Activated CD4-positive, alpha-beta memory T cell treated with anti-CD3 and anti-CD28 coated beads for 36 hours (primary cell): ENCODE data around the gene ANAPC4. TPM values are rescaled to one million over a fixed set of nuclear protein-coding genes. Genes with fewer than 3 reads are reported as not detected.
A peak's percentile ranks its signal among the peaks of the same experiment; 100 is the strongest.
"Not testable (repeated sequence)": the region's sequence is repeated elsewhere in the genome, so short reads cannot be mapped to it uniquely, and the experiment has no call there.

Experiments
- CTCF ChIA-PET: fragments of 350-600 bp; sonication (Branson Sonifier 250); formaldehyde crosslinking; loops from one replicate; lab custom pipeline; 2021; ENCODE audit warnings: antibody characterized with exemption, inconsistent platforms; lab: Charles Lee
- POLR2A ChIA-PET: fragments of 350-600 bp; sonication (Branson Sonifier 250); formaldehyde crosslinking; loops from one replicate; lab custom pipeline; 2021; ENCODE audit warnings: antibody characterized with exemption; lab: Charles Lee
- DNase-seq: peaks from one replicate; pipeline ENCODE4 v3.0.0-alpha.2; 2020
- H3K27ac Mint-ChIP-seq: one replicate; pipeline ENCODE4 v1.8.0; 2021; ENCODE audit warnings: mixed read lengths
- H3K27me3 Mint-ChIP-seq: one replicate; pipeline ENCODE4 v1.8.0; 2021; ENCODE audit warnings: mixed read lengths
- H3K36me3 Mint-ChIP-seq: one replicate; pipeline ENCODE4 v1.8.0; 2021; ENCODE audit warnings: mixed read lengths
- H3K4me1 Mint-ChIP-seq: one replicate; pipeline ENCODE4 v1.8.0; 2021; ENCODE audit warnings: low read depth, mixed read lengths
- H3K4me3 Mint-ChIP-seq: one replicate; pipeline ENCODE4 v1.8.0; 2021; ENCODE audit warnings: mild to moderate bottlenecking, mixed read lengths
- H3K9me3 Mint-ChIP-seq: one replicate; pipeline ENCODE4 v1.8.0; 2021; ENCODE audit warnings: mixed read lengths
- intact Hi-C: fragments of 100-400 bp; cut with micrococcal nuclease; formaldehyde crosslinking; loops from one replicate; pipeline ENCODE4 v1.15.1; 2023
- total RNA-seq, 2 experiments: library from RNA; stranded (reverse); gene quantifications; one replicate each; pipeline ENCODE4 v1.2.3, GENCODE V29; 2021

Gene ANAPC4
- 10 to 100 TPM; 26.1 to 31.5 TPM for total RNA-seq

GRCh38 chr4:25376754-25377571, at the start of gene ANAPC4:
ANAPC4 (plus strand) TSS chr4:25377263; CDS start chr4:25377428, 165 bp downstream.
- CTCF ChIA-PET = interaction anchor here (1.4 to 5.3 kb wide), 3 partner anchors 10 to 142 kb away, joined by 3 to 34 read pairs (median 25); partner anchors contain the start of gene ZCCHC4
- POLR2A ChIA-PET = interaction anchor here (1.0 to 2.4 kb wide), 6 partner anchors 10 to 536 kb away, joined by 3 to 12 read pairs (median 4); partner anchors contain the start of genes SEPSECS and ZCCHC4
- Mint-ChIP-seq H3K4me3 (no peak within 1 kb of the TSS), H3K4me1 (peaks cover 6% of the 10 kb centered on the region), H3K27ac (peak within 1 kb of the TSS; percentile 72), H3K36me3 (peaks cover 7% of the 10 kb centered on the region), H3K27me3 (no peaks in the 10 kb centered on the region), H3K9me3 (no peaks in the 10 kb centered on the region)
- intact Hi-C loops = loop anchor here (1.0 to 10.0 kb wide), 7 partner anchors 46 to 902 kb away; partner anchors contain the start of genes DHX15, PI4K2B, SEPSECS and SMIM20
- peak; percentile 98 for DNase-seq

- H3K27ac Mint-ChIP-seq, H3K9me3 Mint-ChIP-seq, CTCF ChIA-PET, H3K4me3 Mint-ChIP-seq, POLR2A ChIA-PET, H3K36me3 Mint-ChIP-seq, DNase-seq, H3K27me3 Mint-ChIP-seq: not testable (repeated sequence)
- intact Hi-C loops = loop anchor here (10.0 kb wide), 1 partner anchor 1256 kb away; the partner anchor contains the start of gene TBC1D19
- peaks cover 14% of the 10 kb centered on the region for H3K4me1 Mint-ChIP-seq
These were observed 48.6 kb upstream of the ANAPC4 start for GRCh38 chr4:25328463-25328862.

GRCh38 chr4:25330335-25330734, 46.7 kb upstream of the ANAPC4 start:
- ChIA-PET POLR2A (interaction anchor here (0.7 to 2.1 kb wide), 3 partner anchors 10 to 169 kb away, joined by 3 to 11 read pairs (median 4); partner anchors contain the start of gene ZCCHC4), CTCF (interaction anchor here (0.7 to 3.1 kb wide), 3 partner anchors 12 to 37 kb away, joined by 3 to 25 read pairs (median 7); partner anchors contain the start of gene ZCCHC4)
- H3K27me3 Mint-ChIP-seq = no peaks in the 10 kb centered on the region
- H3K9me3 Mint-ChIP-seq = no peaks in the 10 kb centered on the region
- H3K27ac Mint-ChIP-seq = no peak overlapping the region
- DNase-seq = no peak
- peaks cover 14% of the 10 kb centered on the region for H3K4me1 Mint-ChIP-seq
- H3K4me3 Mint-ChIP-seq = no peak overlapping the region
- intact Hi-C loops = loop anchor here (2.0 kb wide), 2 partner anchors 18 to 46 kb away; partner anchors contain the start of genes ANAPC4 and ZCCHC4
- H3K36me3 Mint-ChIP-seq = no peaks in the 10 kb centered on the region

- no peak for DNase-seq
- Mint-ChIP-seq H3K4me1 (peaks cover 14% of the 10 kb centered on the region), H3K9me3 (no peaks in the 10 kb centered on the region), H3K36me3 (no peaks in the 10 kb centered on the region), H3K4me3 (peak overlapping the region; percentile 75), H3K27ac (peak overlapping the region; percentile 86), H3K27me3 (no peaks in the 10 kb centered on the region)
- CTCF ChIA-PET = interaction anchor here (0.6 to 3.1 kb wide), 5 partner anchors 13 to 200 kb away, joined by 3 to 25 read pairs (median 4); partner anchors contain the start of gene ZCCHC4
- POLR2A ChIA-PET = interaction anchor here (0.6 to 2.1 kb wide), 4 partner anchors 10 to 171 kb away, joined by 3 to 11 read pairs (median 4); partner anchors contain the start of gene ZCCHC4
- intact Hi-C loops = loop anchor here (1.0 to 2.0 kb wide), 4 partner anchors 10 to 98 kb away; partner anchors contain the start of genes ANAPC4 and ZCCHC4
These were observed 45.9 kb upstream of the ANAPC4 start for GRCh38 chr4:25330905-25331808.

- intact Hi-C loops = no loop called here
- Mint-ChIP-seq H3K4me1 (peaks cover 4% of the 10 kb centered on the region), H3K9me3 (no peaks in the 10 kb centered on the region), H3K4me3 (no peak overlapping the region), H3K27me3 (no peaks in the 10 kb centered on the region), H3K36me3 (peaks cover 12% of the 10 kb centered on the region), H3K27ac (no peak overlapping the region)
- CTCF ChIA-PET = interaction anchor here (0.7 to 2.7 kb wide), 2 partner anchors 31 to 40 kb away, joined by 3 to 7 read pairs; partner anchors contain the start of gene ZCCHC4
- no peak for DNase-seq
- POLR2A ChIA-PET = no interaction called here
These were observed 33.4 kb upstream of the ANAPC4 start for GRCh38 chr4:25343671-25344070.

GRCh38 chr4:25345744-25346143, 31.3 kb upstream of the ANAPC4 start:
- H3K4me1 Mint-ChIP-seq = peaks cover 4% of the 10 kb centered on the region
- no peaks in the 10 kb centered on the region for H3K27me3 Mint-ChIP-seq
- no peak for DNase-seq
- peaks cover 7% of the 10 kb centered on the region for H3K36me3 Mint-ChIP-seq
- intact Hi-C loops = no loop called here
- H3K4me3 Mint-ChIP-seq = no peak overlapping the region
- no peak overlapping the region for H3K27ac Mint-ChIP-seq
- H3K9me3 Mint-ChIP-seq = no peaks in the 10 kb centered on the region
- ChIA-PET CTCF (no interaction called here), POLR2A (no interaction called here)

GRCh38 chr4:25346913-25347312, 30.1 kb upstream of the ANAPC4 start:
- H3K36me3 Mint-ChIP-seq = peaks cover 4% of the 10 kb centered on the region
- H3K9me3 Mint-ChIP-seq = no peaks in the 10 kb centered on the region
- intact Hi-C loops = no loop called here
- H3K4me3 Mint-ChIP-seq = no peak overlapping the region
- ChIA-PET POLR2A (no interaction called here), CTCF (interaction anchor here (0.7 kb wide), 1 partner anchor 34 kb away, joined by 4 read pairs; the partner anchor contains the start of gene ZCCHC4)
- no peaks in the 10 kb centered on the region for H3K27me3 Mint-ChIP-seq
- peak overlapping the region; percentile 23 for H3K27ac Mint-ChIP-seq
- peaks cover 4% of the 10 kb centered on the region for H3K4me1 Mint-ChIP-seq
- no peak for DNase-seq

- no peak for DNase-seq
- no peaks in the 10 kb centered on the region for H3K9me3 Mint-ChIP-seq
- CTCF ChIA-PET = interaction anchor here (0.6 kb wide), 1 partner anchor 76 kb away, joined by 4 read pairs; no protein-coding TSS in a partner anchor
- H3K27ac Mint-ChIP-seq = no peak overlapping the region
- intact Hi-C loops = no loop called here
- H3K36me3 Mint-ChIP-seq = peaks cover 6% of the 10 kb centered on the region
- POLR2A ChIA-PET = no interaction called here
- H3K4me1 Mint-ChIP-seq = peaks cover 4% of the 10 kb centered on the region
- no peaks in the 10 kb centered on the region for H3K27me3 Mint-ChIP-seq
- no peak overlapping the region for H3K4me3 Mint-ChIP-seq
These were observed 29.6 kb upstream of the ANAPC4 start for GRCh38 chr4:25347473-25347872.

GRCh38 chr4:25347971-25348370, 29.1 kb upstream of the ANAPC4 start:
- Mint-ChIP-seq H3K9me3 (no peaks in the 10 kb centered on the region), H3K4me1 (peaks cover 4% of the 10 kb centered on the region), H3K36me3 (peaks cover 6% of the 10 kb centered on the region), H3K27ac (no peak overlapping the region), H3K4me3 (no peak overlapping the region), H3K27me3 (no peaks in the 10 kb centered on the region)
- intact Hi-C loops = no loop called here
- ChIA-PET POLR2A (no interaction called here), CTCF (interaction anchor here (0.6 kb wide), 1 partner anchor 76 kb away, joined by 4 read pairs; no protein-coding TSS in a partner anchor)
- DNase-seq = no peak

- peaks cover 6% of the 10 kb centered on the region for H3K36me3 Mint-ChIP-seq
- CTCF ChIA-PET = interaction anchor here (0.7 to 2.2 kb wide), 2 partner anchors 38 to 171 kb away, joined by 3 to 11 read pairs; partner anchors contain the start of gene ZCCHC4
- H3K4me1 Mint-ChIP-seq = peaks cover 4% of the 10 kb centered on the region
- no peak overlapping the region for H3K4me3 Mint-ChIP-seq
- no peaks in the 10 kb centered on the region for H3K9me3 Mint-ChIP-seq
- H3K27ac Mint-ChIP-seq = no peak overlapping the region
- POLR2A ChIA-PET = no interaction called here
- no peaks in the 10 kb centered on the region for H3K27me3 Mint-ChIP-seq
- DNase-seq = no peak
- intact Hi-C loops = no loop called here
These were observed 26.5 kb upstream of the ANAPC4 start for GRCh38 chr4:25350561-25350960.

GRCh38 chr4:25351777-25352416, 25.2 kb upstream of the ANAPC4 start:
- Mint-ChIP-seq H3K9me3 (no peaks in the 10 kb centered on the region), H3K36me3 (peaks cover 6% of the 10 kb centered on the region), H3K27ac (no peak overlapping the region), H3K27me3 (no peaks in the 10 kb centered on the region), H3K4me3 (no peak overlapping the region), H3K4me1 (peaks cover under 1% of the 10 kb centered on the region)
- no peak for DNase-seq
- ChIA-PET CTCF (interaction anchor here (1.9 to 2.2 kb wide), 3 partner anchors 15 to 40 kb away, joined by 5 to 11 read pairs (median 10); partner anchors contain the start of gene ZCCHC4), POLR2A (no interaction called here)
- intact Hi-C loops = no loop called here
